ENCODE data around the gene TIMP1. TPM values are rescaled to one million over a fixed set of nuclear protein-coding genes. Genes with fewer than 3 reads are reported as not detected.

The TIMP1 gene
- 100 to 1,000 TPM in 1 of 4 donors, 10 to 100 TPM in 3; 19.5 to 196 (median 61.8) TPM for polyA plus RNA-seq
- long read RNA-seq, donor 1, transcript TIMP1-201 (6 exons, 892 nt), result major isoform, 66 of 78 reads
- long read RNA-seq, donor 1, partial matches to known transcripts, result 8 of 78 reads
- long read RNA-seq, donor 1, other reads (novel, unspliced or antisense), result 0 of 78 reads
- long read RNA-seq, donor 2, transcript TIMP1-201 (6 exons, 892 nt), result major isoform, 22 of 22 reads
- long read RNA-seq, donor 2, partial matches to known transcripts, result 0 of 22 reads
- long read RNA-seq, donor 2, other reads (novel, unspliced or antisense), result 0 of 22 reads
- long read RNA-seq, donor 3, transcript TIMP1-201 (6 exons, 892 nt), result major isoform, 35 of 52 reads
- long read RNA-seq, donor 3, partial matches to known transcripts, result 12 of 52 reads
- long read RNA-seq, donor 3, other reads (novel, unspliced or antisense), result 0 of 52 reads
- long read RNA-seq, donor 4, partial matches to known transcripts, result 0 of 5 reads
- long read RNA-seq, donor 4, other reads (novel, unspliced or antisense), result 0 of 5 reads
- long read RNA-seq, donor 5, transcript TIMP1-201 (6 exons, 892 nt), result major isoform, 11 of 12 reads
- long read RNA-seq, donor 5, partial matches to known transcripts, result 0 of 12 reads
- long read RNA-seq, donor 5, other reads (novel, unspliced or antisense), result 0 of 12 reads
- long read RNA-seq, donor 6, transcript TIMP1-201 (6 exons, 892 nt), result major isoform, 28 of 34 reads
- long read RNA-seq, donor 6, partial matches to known transcripts, result 5 of 34 reads
- long read RNA-seq, donor 6, other reads (novel, unspliced or antisense), result 0 of 34 reads
- long read RNA-seq, donor 7, transcript TIMP1-204 (2 exons, 595 nt), result minor isoform, 5 of 161 reads
- long read RNA-seq, donor 7, transcript TIMP1-201 (6 exons, 892 nt), result major isoform, 120 of 161 reads
- long read RNA-seq, donor 7, partial matches to known transcripts, result 35 of 161 reads
- long read RNA-seq, donor 7, other reads (novel, unspliced or antisense), result 0 of 161 reads
- long read RNA-seq, donor 8, transcript TIMP1-201 (6 exons, 892 nt), result major isoform, 14 of 14 reads
- long read RNA-seq, donor 8, partial matches to known transcripts, result 0 of 14 reads
- long read RNA-seq, donor 8, other reads (novel, unspliced or antisense), result 0 of 14 reads
- long read RNA-seq, donor 9, transcript TIMP1-201 (6 exons, 892 nt), result major isoform, 12 of 15 reads
- long read RNA-seq, donor 9, partial matches to known transcripts, result 0 of 15 reads
- long read RNA-seq, donor 9, other reads (novel, unspliced or antisense), result 0 of 15 reads
- long read RNA-seq, donor 10, transcript TIMP1-201 (6 exons, 892 nt), result major isoform, 114 of 150 reads
- long read RNA-seq, donor 10, partial matches to known transcripts, result 25 of 150 reads
- long read RNA-seq, donor 10, other reads (novel, unspliced or antisense), result 5 of 150 reads

DNA sequence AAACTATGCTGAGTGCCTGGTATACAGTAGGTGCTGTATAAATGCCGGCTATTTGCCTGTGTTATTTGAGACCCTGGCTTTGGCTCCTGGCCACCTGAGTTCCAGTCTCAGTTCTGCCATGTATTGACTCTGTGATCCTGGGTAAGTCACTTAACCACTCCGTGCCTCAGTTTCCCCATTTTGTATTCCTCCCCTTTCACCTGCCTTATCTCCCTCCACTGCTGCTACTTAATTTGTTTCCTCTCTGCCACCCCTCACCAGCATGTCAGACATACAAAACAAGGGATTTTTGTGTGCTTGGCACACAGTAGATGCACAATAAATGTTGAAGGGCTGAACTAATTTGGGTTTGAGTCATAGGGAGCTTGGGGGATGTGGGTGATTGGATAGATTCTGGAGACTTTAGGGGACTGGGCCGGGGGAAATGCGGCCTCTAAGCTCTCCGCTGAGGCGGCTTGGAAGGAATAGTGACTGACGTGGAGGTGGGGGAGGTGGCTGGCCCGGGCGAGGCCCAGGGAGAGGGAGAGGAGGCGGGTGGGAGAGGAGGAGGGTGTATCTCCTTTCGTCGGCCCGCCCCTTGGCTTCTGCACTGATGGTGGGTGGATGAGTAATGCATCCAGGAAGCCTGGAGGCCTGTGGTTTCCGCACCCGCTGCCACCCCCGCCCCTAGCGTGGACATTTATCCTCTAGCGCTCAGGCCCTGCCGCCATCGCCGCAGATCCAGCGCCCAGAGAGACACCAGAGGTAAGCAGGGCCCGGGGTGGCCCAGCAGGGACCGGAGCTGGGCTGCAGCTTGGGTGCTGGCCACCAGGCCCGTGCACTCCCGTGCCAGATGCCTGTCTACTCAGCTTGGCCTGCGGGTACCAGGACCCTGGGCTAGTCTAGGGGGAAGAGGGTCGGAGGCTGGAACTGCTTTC is at the start of gene TIMP1:
TSS of gene TIMP1 (plus strand) at position 706 of the 917 bp plus-strand sequence. CDS start 980 bp downstream, outside the sequence.
- FAIRE-seq (no peak), DNase-seq (peak; percentile 44 to 79)
- Histone ChIP-seq H3K27ac (ENCODE audit: low read depth in 1 of 3, low read length in 2 of 3) (peak within 1 kb of the TSS in 2 of 3 donors; percentile 45 to 89), H3K4me3 (ENCODE audit: low read depth in 1 of 3, low read length in 3 of 3) (peak within 1 kb of the TSS in 2 of 3 donors; percentile 41 to 57), H3K9me3 (ENCODE audit: control insufficient read depth in 2 of 2, insufficient read depth in 1 of 2, low read depth in 1 of 2, low read length in 1 of 2) (no peaks in the 10 kb centered on the region), H3K27me3 (ENCODE audit: control insufficient read depth in 3 of 3, insufficient read depth in 3 of 3, low read length in 3 of 3) (no peaks in the 10 kb centered on the region), H3K36me3 (ENCODE audit: control insufficient read depth in 3 of 3, insufficient read depth in 2 of 3, low read depth in 1 of 3, low read length in 3 of 3) (peaks cover 0 to 9% (median 0%) of the 10 kb centered on the region in 3 donors), H3K4me1 (ENCODE audit: control insufficient read depth in 3 of 3, insufficient read depth in 2 of 3, low read depth in 1 of 3, low read length in 2 of 3) (peaks cover 0 to 4% (median 0%) of the 10 kb centered on the region in 3 donors)
- 6 to 37% (median 28%) methylated on average over 7 to 28 of the region's 28 CpGs for WGBS, 3 donors

DNA sequence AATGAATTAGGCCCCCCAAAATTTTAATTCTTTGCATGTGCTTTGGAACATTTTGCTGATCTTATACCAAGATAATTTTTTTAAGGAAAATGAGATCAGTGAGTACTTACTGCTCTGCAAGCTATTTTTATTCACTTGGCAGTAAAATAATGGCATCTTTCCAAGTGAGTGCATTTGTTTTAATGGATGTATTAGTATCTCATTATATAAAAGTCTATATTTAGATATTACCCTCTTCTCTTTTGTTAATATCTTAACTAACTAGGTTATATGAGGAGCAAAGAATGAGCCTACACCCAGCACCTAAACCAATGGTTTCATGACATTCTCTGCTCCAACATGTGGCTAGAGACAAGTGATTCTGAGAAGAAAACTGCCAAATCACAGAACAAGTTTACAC is 42.4 kb upstream of the TIMP1 start:
- no peaks in the 10 kb centered on the region for H3K9me3 ChIP-seq (ENCODE audit: control insufficient read depth in 2 of 2, insufficient read depth in 1 of 2, low read depth in 1 of 2, low read length in 1 of 2)
- no peak overlapping the region for H3K27ac ChIP-seq (ENCODE audit: low read depth in 1 of 3, low read length in 2 of 3)
- no peak for FAIRE-seq
- H3K27me3 ChIP-seq (ENCODE audit: control insufficient read depth in 3 of 3, insufficient read depth in 3 of 3, low read length in 3 of 3), result no peaks in the 10 kb centered on the region
- no peaks in the 10 kb centered on the region for H3K4me1 ChIP-seq (ENCODE audit: control insufficient read depth in 3 of 3, insufficient read depth in 2 of 3, low read depth in 1 of 3, low read length in 2 of 3)
- H3K36me3 ChIP-seq (ENCODE audit: control insufficient read depth in 3 of 3, insufficient read depth in 2 of 3, low read depth in 1 of 3, low read length in 3 of 3), result no peaks in the 10 kb centered on the region
- H3K4me3 ChIP-seq (ENCODE audit: low read depth in 1 of 3, low read length in 3 of 3), result no peak overlapping the region
- DNase-seq, result no peak

DNA sequence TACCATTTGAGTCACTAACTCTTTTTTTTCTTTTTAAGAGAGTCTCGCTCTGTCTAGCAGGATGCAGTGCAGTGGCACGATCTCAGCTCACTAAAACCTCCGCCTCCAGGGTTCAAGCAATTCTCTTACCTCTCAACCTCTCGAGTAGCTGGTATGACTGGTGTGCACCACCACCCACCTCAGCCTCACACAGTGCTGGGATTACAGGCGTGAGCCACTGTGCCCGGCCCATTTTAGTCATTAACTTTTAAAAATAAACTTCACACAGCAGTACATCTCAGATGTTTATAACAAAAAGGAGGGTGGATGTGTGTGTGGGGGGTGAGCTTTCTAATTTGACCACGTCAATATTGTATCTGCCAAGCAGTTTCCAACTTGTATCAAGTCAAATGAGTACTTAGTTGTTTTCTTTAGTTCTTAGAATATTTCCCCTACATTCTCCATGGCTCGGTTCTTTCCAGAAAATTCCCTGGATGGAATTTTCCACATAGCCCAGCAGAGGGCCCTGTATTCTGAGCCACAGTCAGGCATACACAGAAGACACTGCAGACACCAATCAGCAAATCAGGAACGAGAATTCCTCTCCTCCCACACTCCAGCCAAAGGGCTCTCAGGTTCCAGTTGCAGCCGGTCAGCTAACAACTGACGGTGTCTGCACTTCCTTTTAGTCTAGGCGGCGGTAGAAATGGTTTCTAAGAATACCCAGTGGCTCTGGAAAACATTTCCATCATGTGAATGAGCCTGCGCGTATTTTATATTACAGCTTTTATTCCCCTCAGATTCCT is 41.3 kb upstream of the TIMP1 start:
- no peaks in the 10 kb centered on the region for H3K27me3 ChIP-seq (ENCODE audit: control insufficient read depth in 3 of 3, insufficient read depth in 3 of 3, low read length in 3 of 3)
- WGBS, 3 donors, result 28 to 43% (median 34%) methylated on average over 15 of the region's 15 CpGs
- no peak for FAIRE-seq

DNA sequence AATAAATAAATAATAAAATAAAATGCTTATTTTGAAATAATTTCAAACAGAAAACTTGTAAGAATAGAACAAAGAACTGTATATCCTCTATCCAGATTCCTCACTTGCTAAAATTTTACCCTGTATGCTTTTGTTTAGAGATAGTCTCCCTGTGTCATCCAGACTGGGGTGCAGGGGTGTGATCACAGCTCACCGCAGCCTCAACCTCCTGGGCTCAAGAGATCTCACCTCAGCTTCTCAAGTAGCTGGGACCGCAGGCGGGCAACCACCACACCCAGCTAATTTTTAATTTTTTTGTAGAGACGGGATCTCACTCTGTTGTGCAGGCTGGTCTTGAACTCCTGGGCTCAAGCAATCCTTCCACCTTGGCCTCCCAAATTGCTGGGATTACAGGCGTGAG is 38.7 kb upstream of the TIMP1 start:
- Histone ChIP-seq H3K9me3 (ENCODE audit: control insufficient read depth in 2 of 2, insufficient read depth in 1 of 2, low read depth in 1 of 2, low read length in 1 of 2) (no peaks in the 10 kb centered on the region), H3K4me3 (ENCODE audit: low read depth in 1 of 3, low read length in 3 of 3) (no peak overlapping the region), H3K4me1 (ENCODE audit: control insufficient read depth in 3 of 3, insufficient read depth in 2 of 3, low read depth in 1 of 3, low read length in 2 of 3) (no peaks in the 10 kb centered on the region), H3K27me3 (ENCODE audit: control insufficient read depth in 3 of 3, insufficient read depth in 3 of 3, low read length in 3 of 3) (no peaks in the 10 kb centered on the region), H3K27ac (ENCODE audit: low read depth in 1 of 3, low read length in 2 of 3) (no peak overlapping the region), H3K36me3 (ENCODE audit: control insufficient read depth in 3 of 3, insufficient read depth in 2 of 3, low read depth in 1 of 3, low read length in 3 of 3) (no peaks in the 10 kb centered on the region)
- no peak for DNase-seq
- WGBS, 3 donors, result 89 to 94% (median 93%) methylated on average over 5 of the region's 5 CpGs
- FAIRE-seq, result no peak

More for the DNA sequence above, 41.3 kb upstream of the TIMP1 start:
- H3K27ac ChIP-seq (ENCODE audit: low read depth in 1 of 3, low read length in 2 of 3), result peak overlapping the region in 2 of 3 donors; percentile 48 to 65
- DNase-seq, result peak; percentile 82 to 87
- H3K9me3 ChIP-seq (ENCODE audit: control insufficient read depth in 2 of 2, insufficient read depth in 1 of 2, low read depth in 1 of 2, low read length in 1 of 2), result no peaks in the 10 kb centered on the region
- no peaks in the 10 kb centered on the region for H3K36me3 ChIP-seq (ENCODE audit: control insufficient read depth in 3 of 3, insufficient read depth in 2 of 3, low read depth in 1 of 3, low read length in 3 of 3)
- H3K4me3 ChIP-seq (ENCODE audit: low read depth in 1 of 3, low read length in 3 of 3), result no peak overlapping the region
- H3K4me1 ChIP-seq (ENCODE audit: control insufficient read depth in 3 of 3, insufficient read depth in 2 of 3, low read depth in 1 of 3, low read length in 2 of 3), result no peaks in the 10 kb centered on the region

DNA sequence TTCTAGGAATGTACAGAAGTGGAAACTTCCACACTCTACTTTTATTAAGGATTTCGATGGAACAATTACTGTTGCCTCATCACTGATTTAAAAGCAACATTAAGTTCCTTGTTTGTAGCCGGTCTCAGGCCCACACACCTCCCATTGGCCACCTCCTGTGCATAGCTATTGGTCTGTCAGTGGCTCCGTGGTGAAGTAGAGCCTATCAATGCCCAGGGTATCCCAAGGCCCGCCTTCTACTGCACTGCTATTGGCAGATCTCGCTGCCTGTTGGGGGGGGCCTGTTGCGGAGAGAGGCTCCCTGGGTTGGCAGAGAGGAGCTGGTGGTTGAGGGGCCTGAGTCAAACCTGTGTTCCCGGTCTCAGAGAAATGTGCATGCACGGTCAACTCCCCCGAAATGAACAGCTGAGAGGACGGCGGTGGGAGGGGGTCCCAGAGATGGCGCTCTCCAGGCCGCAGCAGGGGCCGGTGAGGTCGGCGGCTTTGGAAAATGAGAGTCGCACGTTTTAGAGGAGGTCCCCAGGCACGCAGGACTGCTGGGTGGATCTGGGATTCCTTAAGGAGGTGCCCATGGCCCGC is 26.1 kb upstream of the TIMP1 start:
- WGBS, 3 donors, result 0 to 29% (median 7%) methylated on average over 20 of the region's 20 CpGs
- H3K27ac ChIP-seq (ENCODE audit: low read depth in 1 of 3, low read length in 2 of 3), result peak overlapping the region; percentile 27 to 90 (median 84)
- no peaks in the 10 kb centered on the region for H3K36me3 ChIP-seq (ENCODE audit: control insufficient read depth in 3 of 3, insufficient read depth in 2 of 3, low read depth in 1 of 3, low read length in 3 of 3)
- H3K4me3 ChIP-seq (ENCODE audit: low read depth in 1 of 3, low read length in 3 of 3), result peak overlapping the region; percentile 14 to 57 (median 52)
- peak; percentile 86 to 93 for DNase-seq
- no peaks in the 10 kb centered on the region for H3K27me3 ChIP-seq (ENCODE audit: control insufficient read depth in 3 of 3, insufficient read depth in 3 of 3, low read length in 3 of 3)
- no peaks in the 10 kb centered on the region for H3K9me3 ChIP-seq (ENCODE audit: control insufficient read depth in 2 of 2, insufficient read depth in 1 of 2, low read depth in 1 of 2, low read length in 1 of 2)
- peak; percentile 96 for FAIRE-seq
- peaks cover 0 to 3% (median 0%) of the 10 kb centered on the region in 3 donors for H3K4me1 ChIP-seq (ENCODE audit: control insufficient read depth in 3 of 3, insufficient read depth in 2 of 3, low read depth in 1 of 3, low read length in 2 of 3)

DNA sequence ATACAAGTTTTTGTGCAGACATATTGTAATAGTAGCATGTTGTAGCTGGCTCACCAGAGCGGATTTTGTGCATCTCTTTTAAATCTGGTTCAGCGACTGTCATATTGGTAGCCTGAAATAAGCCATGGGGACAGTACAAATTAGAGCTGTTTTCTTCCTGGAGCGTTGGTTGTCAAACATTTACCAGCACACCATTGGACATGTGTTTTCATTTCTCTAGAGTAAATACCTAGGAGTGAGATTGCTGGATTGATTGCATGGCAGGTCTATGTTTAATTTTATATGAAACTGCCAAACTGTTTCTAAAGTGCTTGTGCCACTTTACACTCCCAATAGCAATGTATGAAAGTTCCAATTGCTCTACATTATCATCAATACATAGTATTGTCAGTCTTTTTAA is 23.8 kb upstream of the TIMP1 start:
- peaks cover 0 to 3% (median 0%) of the 10 kb centered on the region in 3 donors for H3K4me1 ChIP-seq (ENCODE audit: control insufficient read depth in 3 of 3, insufficient read depth in 2 of 3, low read depth in 1 of 3, low read length in 2 of 3)
- H3K27me3 ChIP-seq (ENCODE audit: control insufficient read depth in 3 of 3, insufficient read depth in 3 of 3, low read length in 3 of 3), result no peaks in the 10 kb centered on the region
- no peak for FAIRE-seq

More for the DNA sequence above, 23.8 kb upstream of the TIMP1 start:
- Histone ChIP-seq H3K4me3 (ENCODE audit: low read depth in 1 of 3, low read length in 3 of 3) (no peak overlapping the region), H3K27ac (ENCODE audit: low read depth in 1 of 3, low read length in 2 of 3) (no peak overlapping the region), H3K36me3 (ENCODE audit: control insufficient read depth in 3 of 3, insufficient read depth in 2 of 3, low read depth in 1 of 3, low read length in 3 of 3) (peaks cover 0 to 9% (median 0%) of the 10 kb centered on the region in 3 donors), H3K9me3 (ENCODE audit: control insufficient read depth in 2 of 2, insufficient read depth in 1 of 2, low read depth in 1 of 2, low read length in 1 of 2) (no peaks in the 10 kb centered on the region)
- WGBS, 3 donors, result 65 to 85% (median 81%) methylated on average over 3 of the region's 3 CpGs
- no peak for DNase-seq

All from small intestine (tissue), 16 donors.